ENCODE measurements around the gene TMEM168.
"Not testable (repeated sequence)": the region's sequence is repeated elsewhere in the genome, so short reads cannot be mapped to it uniquely, and the experiment has no call there.

Gene TMEM168

DNA sequence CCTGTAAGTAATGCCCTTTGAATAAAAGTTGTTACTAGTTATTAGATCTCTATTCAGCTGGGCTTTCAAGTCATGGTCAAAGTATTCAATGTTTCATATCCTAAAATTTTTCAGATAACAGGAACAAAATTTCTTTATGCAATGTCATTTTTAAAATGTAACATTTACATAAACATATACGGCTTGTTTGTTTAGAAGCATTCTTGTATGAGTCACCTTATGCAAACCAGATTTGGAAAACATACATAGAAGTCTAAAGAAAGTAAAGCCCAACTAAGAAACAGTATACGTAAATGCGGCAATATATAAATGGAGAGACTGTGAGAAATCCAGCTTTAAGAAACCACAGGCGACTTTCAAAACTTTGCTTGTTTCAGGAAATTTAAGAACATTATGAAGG, 10.5 kb downstream of the TMEM168 start:
- DNase-seq (ENCODE audit: low read depth): no peak

DNA sequence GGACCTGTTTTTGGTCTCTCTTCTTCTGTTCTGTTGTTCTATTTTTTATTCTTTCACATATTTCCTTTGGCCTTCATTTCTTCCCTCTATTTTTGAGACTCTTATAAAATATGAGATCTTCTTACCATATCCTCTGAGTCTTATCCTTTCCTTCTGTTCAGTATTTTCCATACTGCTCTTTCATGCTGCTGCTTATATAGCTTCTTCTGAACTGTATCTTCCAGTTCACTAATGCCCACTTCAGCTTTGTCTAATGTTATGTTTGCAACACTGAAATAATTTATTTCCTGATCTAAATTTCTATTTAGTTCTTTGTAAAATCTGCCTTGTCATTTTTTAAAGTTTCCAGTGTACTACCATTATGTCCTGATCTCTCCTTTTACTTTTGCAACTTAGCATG, 12.8 kb downstream of the TMEM168 start:
- DNase-seq (ENCODE audit: low read depth): no peak

DNA sequence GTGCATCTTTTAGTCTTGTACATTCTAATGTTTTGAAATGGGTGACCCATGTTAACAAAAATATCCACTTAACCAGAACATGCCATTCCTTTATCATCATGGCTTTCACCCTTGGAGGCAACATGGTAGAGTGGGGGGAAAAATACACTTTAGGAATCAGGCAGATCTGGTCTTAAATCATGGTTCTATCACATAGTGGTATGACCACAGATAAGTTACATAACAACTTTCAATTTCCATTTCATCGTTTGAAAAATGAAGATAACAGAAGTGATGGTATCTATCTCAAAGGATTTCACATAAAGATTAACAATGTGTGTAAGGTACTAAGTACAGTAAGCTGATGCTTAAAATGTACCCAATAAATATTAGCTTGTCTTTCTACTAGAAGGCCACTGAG, 19.0 kb downstream of the TMEM168 start:
- no peak for DNase-seq (ENCODE audit: low read depth)

DNA sequence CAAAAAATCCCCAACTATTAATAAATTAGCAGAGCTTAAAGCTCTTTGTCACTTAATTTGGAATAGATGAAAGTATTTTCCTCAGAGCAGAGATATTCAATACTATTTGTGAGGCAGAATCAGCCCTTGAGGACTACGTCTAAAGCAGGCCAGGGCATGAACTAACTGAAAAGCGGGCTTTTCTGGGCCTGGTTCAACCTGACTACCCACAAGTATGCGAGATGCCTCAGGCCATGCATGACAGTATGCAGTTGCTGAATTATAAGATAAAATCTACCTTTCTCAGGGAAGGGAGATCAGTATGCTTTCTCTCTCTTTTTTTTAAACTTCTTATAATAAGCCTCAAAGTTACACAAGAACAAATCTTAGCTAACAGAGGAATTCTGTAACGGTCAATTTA, 20.1 kb downstream of the TMEM168 start:
- DNase-seq (ENCODE audit: low read depth): no peak

DNA sequence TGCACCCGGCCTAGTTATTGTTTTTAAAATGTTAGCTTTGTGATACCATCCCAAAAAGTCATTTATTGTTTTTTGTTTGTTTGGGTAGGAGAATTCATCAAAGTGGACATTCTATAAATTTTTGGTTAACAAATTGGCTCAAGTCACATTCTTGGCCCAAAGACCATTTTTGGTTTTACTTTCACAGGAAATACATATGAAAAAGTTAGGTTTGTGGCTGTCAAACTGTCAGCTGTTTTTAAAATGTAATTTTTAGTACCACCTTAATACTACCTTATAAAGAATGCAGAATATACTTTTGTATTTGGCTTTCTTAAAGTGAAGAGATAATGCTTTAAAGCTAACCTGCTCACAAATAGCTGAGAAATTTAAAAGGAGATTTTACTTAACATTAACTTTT, 25.1 kb downstream of the TMEM168 start:
- DNase-seq (ENCODE audit: low read depth): no peak

- DNase-seq (ENCODE audit: low read depth): no peak
These were observed 26.2 kb downstream of the TMEM168 start for GRCh38 chr7:112763996-112764395.

DNA sequence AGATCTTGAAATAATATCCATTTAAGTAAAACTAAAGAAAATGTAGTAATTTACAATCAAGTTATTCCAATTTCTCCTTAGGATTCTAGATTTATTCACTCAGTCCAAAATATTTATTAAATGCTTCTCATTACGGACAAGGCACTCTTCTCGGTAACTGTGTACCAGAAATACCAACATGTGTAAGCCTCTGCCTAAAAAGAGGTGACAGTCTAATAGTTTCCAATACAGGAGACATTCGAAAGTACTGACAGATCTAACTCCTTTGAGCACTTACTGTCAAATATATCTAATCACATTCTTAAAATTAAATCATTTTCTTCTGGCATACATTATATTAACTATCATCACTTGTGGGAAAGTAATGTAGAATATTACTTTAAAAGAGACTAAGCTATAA, 26.9 kb downstream of the TMEM168 start:
- DNase-seq (ENCODE audit: low read depth): no peak

GRCh38 chr7:112759905-112760304, 30.3 kb downstream of the TMEM168 start:
- DNase-seq (ENCODE audit: low read depth): no peak

- DNase-seq (ENCODE audit: low read depth): no peak
These were observed 32.9 kb downstream of the TMEM168 start for GRCh38 chr7:112757337-112757736.

DNA sequence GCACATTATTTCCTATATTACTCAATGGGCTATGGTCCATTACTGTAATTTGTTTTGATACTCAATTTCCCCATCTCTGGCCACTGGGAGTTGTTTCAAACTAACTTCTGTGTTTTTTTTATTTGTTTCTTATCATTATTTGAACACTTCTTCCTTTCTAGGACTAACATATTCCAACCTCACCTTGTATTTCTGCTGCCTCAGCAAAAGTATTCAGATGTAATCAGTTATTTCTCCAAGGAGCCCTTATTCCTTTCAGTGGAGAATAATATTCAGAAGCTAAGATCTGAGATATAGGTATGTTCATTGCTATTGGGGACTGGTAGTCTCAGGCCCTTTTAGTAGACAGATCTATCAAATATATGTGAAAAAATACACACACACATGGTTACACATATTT, 36.9 kb downstream of the TMEM168 start:
- DNase-seq (ENCODE audit: low read depth): no peak

- no peak for DNase-seq (ENCODE audit: low read depth)
These were observed 37.6 kb downstream of the TMEM168 start for GRCh38 chr7:112752576-112752975.

DNA sequence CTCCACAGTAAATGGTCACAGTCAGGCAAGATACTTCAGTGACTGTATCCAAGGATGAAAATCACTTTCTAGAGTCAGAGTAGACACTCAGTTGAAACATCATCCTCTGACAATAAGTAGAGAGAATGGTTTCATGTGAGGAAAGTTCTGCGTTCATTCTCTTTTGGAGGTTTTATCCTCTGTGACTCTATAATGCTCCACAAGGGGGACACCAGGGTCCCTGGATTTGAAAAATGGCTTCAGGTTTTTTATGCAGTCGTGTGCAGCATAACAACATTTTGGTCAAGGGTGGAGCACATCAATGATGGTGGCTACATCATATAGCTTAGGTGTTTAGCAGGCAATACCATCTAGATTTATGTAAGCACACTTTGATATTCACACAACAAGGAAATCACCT, 40.4 kb downstream of the TMEM168 start:
- DNase-seq (ENCODE audit: low read depth): no peak

DNA sequence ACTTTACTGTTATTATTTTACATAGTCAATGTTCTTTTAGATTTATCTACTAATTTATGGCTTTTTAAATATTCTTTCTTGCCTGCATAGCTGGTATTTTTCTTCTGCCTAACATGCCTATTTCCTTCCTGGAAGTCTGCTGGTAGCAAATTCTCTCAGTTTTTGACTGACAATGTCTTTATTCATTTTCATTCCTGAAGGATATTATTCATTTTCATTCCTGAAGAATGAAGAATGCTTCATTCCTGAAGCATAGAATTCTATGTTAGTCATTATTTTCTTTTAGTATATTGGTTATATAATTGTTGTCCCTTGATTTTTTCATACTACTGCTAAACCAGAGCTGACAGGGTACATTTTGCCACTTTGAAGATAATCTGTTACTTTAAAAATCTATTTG, 41.8 kb downstream of the TMEM168 start:
- no peak for DNase-seq (ENCODE audit: low read depth)

DNA sequence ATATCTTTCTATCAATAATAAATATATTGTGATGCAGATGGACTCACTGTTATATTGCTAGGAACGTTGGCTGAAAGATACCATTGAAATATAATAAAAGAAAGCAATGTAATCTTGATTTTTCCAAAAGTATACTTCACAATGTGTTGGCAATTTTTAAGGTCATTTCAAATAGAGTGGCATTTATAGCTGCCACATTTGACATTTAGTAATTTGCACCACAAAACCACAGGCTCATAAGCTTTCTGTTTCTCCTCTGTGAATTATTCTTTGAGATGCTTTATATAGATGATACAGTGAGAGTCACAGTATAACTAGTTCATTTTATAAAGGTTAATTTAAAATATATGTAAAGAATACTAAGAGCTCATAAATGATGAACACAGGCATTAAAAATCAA, 44.6 kb downstream of the TMEM168 start:
- DNase-seq (ENCODE audit: low read depth): no peak

DNA sequence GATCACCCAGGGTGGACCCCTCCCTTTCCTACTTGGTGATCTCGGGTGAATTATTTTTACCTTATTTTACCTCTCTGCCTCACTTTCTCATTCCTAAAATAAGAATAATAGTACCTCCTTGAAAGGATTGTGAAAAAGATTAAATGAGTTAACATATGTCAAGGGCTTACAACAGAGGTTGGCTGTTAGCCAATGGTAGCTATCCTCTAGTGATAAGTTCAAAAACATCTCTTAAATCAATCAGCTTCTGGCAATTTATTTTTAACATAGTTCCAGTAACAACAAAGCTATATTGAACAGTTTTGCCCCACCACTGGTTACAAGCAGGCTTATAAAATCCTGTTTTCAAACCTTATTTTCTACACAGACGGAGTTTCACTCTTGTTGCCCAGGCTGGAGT, 45.4 kb downstream of the TMEM168 start:
- no peak for DNase-seq (ENCODE audit: low read depth)

- DNase-seq (ENCODE audit: low read depth): no peak
These were observed 46.4 kb downstream of the TMEM168 start for GRCh38 chr7:112743811-112744210.

- DNase-seq (ENCODE audit: low read depth): no peak
These were observed 49.5 kb downstream of the TMEM168 start for GRCh38 chr7:112740667-112741066.

DNA sequence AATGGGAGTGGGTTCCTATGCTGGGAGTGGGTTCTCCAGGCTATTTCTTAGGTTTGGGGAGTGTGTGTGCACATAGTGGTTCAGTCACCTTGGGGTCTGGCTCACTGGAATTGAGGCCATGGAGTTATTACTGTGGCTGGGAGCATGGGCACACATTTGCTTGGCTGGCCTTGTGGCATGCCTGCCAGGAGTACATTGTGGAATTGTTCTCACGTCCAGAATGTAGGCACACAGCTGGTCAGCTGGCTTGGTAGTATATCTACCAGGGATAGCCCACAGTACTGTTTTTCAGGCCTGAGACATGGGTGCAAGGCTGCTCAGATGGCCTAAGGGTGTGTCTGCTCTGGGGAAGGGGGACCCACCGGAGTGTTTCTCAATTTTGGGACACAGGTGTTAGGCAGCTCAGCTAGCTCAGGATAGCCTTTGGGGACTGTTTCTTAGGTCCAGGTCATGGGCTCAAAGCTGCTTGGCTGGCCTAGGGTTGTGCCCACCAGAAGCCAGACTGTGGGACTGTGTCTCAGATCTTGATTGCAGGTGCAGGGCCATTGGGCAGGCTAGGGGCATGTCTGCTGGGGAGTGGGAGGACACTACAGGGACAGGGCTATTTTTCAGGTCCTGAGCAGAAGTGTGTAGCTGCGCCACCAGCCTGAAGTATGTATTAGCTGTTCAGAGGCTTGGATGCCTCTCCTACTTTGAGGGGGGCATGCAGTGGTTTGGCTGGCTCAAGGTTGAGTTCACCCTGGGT, 50.6 kb downstream of the TMEM168 start:
- DNase-seq (ENCODE audit: low read depth): no peak

GRCh38 chr7:112735261-112735660, 54.9 kb downstream of the TMEM168 start:
- DNase-seq (ENCODE audit: low read depth): no peak

DNA sequence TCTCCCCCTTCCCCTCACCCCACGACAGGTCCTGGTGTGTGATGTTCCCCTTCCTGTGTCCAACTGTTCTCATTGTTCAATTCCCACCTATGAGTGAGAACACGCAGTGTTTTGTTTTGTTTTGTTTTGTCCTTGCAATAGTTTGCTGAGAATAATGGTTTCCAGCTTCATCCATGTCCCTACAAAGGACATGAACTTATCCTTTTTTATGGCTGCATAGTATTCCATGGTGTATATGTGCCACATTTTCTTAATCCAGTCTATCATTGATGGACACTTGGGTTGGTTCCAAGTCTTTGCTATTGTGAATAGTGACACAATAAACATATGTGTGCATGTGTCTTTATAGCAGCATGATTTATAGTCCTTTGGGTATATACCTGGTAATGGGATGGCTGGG, 58.9 kb downstream of the TMEM168 start:
- not testable (repeated sequence) for DNase-seq (ENCODE audit: low read depth)

- DNase-seq (ENCODE audit: low read depth): no peak
These were observed 64.1 kb downstream of the TMEM168 start for GRCh38 chr7:112726076-112726475.

- no peak for DNase-seq (ENCODE audit: low read depth)
These were observed 66.8 kb downstream of the TMEM168 start for GRCh38 chr7:112723416-112723815.

- DNase-seq (ENCODE audit: low read depth): no peak
These were observed 68.8 kb downstream of the TMEM168 start for GRCh38 chr7:112721366-112721765.

DNA sequence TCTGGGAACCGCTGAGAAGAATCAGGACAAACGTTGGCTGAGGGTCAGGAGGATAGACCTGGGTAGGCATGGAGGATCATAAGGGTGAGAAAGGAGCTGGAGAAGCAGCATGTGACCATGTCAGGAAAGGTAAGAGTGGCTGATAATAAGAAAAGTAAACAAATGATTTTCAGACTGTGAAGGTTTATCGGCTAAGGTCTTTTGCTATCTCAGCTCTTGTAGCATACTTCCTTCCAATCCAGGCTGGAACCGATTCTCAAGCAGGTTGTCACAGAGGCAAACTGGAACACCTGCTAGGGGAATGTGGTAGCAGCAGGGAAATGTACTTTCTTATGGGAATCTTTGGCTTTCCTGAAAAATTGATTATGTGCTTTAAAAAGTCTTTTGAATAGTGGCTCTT, 74.7 kb downstream of the TMEM168 start:
- no peak for DNase-seq (ENCODE audit: low read depth)

GRCh38 chr7:112714917-112715316, 75.3 kb downstream of the TMEM168 start:
- no peak for DNase-seq (ENCODE audit: low read depth)

Data from stimulated activated CD8-positive, alpha-beta memory T cell treated with anti-CD3 and anti-CD28 coated beads, Interleukin-15, amount 100 ng/mL, for 24 hours (primary cell).